Measurements from ENCODE around the gene ZNF625.

DNA sequence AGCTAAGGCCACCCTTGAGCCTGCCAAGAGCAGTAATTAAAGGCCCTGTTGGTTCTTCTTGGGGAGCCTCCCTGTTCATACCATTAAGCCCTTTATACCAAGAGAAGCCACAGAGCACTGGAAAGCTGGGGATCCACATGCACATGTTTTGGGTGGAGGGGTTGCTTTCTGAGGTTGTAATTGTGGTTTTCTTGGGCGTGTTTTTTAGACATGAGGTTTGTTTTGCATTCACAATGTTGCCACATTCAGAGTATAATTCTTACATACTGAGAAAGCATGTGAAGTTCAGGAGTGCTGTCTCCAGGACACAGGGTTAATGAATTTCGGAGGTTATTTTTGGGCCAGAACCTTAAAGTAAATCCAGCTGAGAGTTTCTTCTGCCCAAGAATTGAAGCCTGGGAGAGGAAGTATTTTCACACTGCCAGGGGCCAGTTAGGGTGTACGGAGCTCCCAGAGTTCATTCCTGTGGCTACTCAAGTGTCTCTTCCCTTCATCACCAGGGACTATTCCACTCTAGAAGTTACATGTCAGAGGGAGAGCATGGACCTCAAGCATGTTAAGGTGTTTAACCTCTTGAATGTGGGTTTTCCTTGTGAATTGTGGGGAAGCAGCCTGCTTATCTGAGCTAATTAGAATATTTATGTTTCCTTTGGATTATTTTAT is 43.4 kb upstream of the ZNF625 start:
- TF ChIP-seq EZH2 (IDR thresholded peaks at IDR 0.05; ENCODE audit: insufficient read depth, low read length), result no peak
- TF ChIP-seq, protein P1, sequence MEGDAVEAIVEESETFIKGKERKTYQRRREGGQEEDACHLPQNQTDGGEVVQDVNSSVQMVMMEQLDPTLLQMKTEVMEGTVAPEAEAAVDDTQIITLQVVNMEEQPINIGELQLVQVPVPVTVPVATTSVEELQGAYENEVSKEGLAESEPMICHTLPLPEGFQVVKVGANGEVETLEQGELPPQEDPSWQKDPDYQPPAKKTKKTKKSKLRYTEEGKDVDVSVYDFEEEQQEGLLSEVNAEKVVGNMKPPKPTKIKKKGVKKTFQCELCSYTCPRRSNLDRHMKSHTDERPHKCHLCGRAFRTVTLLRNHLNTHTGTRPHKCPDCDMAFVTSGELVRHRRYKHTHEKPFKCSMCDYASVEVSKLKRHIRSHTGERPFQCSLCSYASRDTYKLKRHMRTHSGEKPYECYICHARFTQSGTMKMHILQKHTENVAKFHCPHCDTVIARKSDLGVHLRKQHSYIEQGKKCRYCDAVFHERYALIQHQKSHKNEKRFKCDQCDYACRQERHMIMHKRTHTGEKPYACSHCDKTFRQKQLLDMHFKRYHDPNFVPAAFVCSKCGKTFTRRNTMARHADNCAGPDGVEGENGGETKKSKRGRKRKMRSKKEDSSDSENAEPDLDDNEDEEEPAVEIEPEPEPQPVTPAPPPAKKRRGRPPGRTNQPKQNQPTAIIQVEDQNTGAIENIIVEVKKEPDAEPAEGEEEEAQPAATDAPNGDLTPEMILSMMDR (IDR thresholded peaks at IDR 0.05; ENCODE audit: insufficient read depth, low read depth, low read length), result no peak
